22Rv1 (cell line): ENCODE results near the gene C2CD3.

ENCODE experiments used
- H3K27ac ChIP-seq: fragments of 450-650 bp; 2 replicates; pipeline ENCODE4 v1.5.1; 2017
- CTCF ChIP-seq: fragments of 450-650 bp; IDR thresholded peaks from 2 replicates; pipeline ENCODE4 v1.5.1; 2017; ENCODE audit warnings: mild to moderate bottlenecking
- ZFX ChIP-seq: fragments of 450-650 bp; IDR thresholded peaks from 2 replicates; pipeline ENCODE4 v1.6.1; 2017; ENCODE audit warnings: antibody characterized with exemption, borderline replicate concordance

C2CD3 gene

GRCh38 chr11:74021998-74022397, 148.8 kb downstream of the C2CD3 start:
- no peak overlapping the region for H3K27ac ChIP-seq
- TF ChIP-seq ZFX (no peak), CTCF (no peak)

- H3K27ac ChIP-seq = no peak overlapping the region
- TF ChIP-seq CTCF (no peak), ZFX (no peak)
These were observed 150.3 kb downstream of the C2CD3 start for GRCh38 chr11:74020539-74020938.

- no peak overlapping the region for H3K27ac ChIP-seq
- no peak for TF ChIP-seq CTCF
- TF ChIP-seq ZFX = no peak
These were observed 150.9 kb downstream of the C2CD3 start for GRCh38 chr11:74019860-74020259.

- no peak overlapping the region for H3K27ac ChIP-seq
- TF ChIP-seq CTCF = no peak
- no peak for TF ChIP-seq ZFX
These were observed 151.6 kb downstream of the C2CD3 start for GRCh38 chr11:74019104-74019738.

GRCh38 chr11:74018331-74019005, 152.3 kb downstream of the C2CD3 start:
- no peak overlapping the region for H3K27ac ChIP-seq
- TF ChIP-seq ZFX = no peak
- no peak for TF ChIP-seq CTCF

GRCh38 chr11:74017631-74018030, 153.2 kb downstream of the C2CD3 start:
- H3K27ac ChIP-seq = no peak overlapping the region
- TF ChIP-seq CTCF (no peak), ZFX (no peak)

- TF ChIP-seq ZFX (no peak), CTCF (no peak)
- no peak overlapping the region for H3K27ac ChIP-seq
These were observed 154.7 kb downstream of the C2CD3 start for GRCh38 chr11:74015919-74016684.
